GM12872 (cell line): ENCODE results near the gene C10orf90.

Source experiments
- TF ChIP-seq, protein P1 (sequence below): IDR thresholded peaks from 3 replicates; pipeline ENCODE4 v1.5.1; 2011; ENCODE audit warnings: low read depth, mild to moderate bottlenecking, low read length, moderate library complexity; ENCODE audit not compliant: insufficient read depth

C10orf90 gene

DNA sequence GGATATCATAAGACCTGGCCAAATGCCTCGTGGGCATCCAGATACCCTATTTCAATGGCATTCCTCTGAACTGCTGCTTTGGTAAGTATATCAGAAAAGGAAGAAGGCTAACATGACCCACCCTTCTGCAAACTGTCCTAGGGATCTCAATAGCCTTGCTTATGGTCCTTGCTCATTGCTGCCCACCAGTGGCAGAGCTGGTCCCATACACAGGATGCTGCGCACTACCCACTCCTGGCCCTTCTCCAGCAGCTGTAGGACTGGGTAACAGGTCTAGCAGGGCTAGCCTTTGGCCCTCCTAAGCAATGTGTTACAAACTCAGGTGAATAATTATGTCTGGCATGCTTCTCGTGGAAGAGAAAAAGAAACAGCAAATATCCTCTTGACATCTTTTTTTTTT lies 72.5 kb downstream of the C10orf90 start:
- TF ChIP-seq, protein P1, sequence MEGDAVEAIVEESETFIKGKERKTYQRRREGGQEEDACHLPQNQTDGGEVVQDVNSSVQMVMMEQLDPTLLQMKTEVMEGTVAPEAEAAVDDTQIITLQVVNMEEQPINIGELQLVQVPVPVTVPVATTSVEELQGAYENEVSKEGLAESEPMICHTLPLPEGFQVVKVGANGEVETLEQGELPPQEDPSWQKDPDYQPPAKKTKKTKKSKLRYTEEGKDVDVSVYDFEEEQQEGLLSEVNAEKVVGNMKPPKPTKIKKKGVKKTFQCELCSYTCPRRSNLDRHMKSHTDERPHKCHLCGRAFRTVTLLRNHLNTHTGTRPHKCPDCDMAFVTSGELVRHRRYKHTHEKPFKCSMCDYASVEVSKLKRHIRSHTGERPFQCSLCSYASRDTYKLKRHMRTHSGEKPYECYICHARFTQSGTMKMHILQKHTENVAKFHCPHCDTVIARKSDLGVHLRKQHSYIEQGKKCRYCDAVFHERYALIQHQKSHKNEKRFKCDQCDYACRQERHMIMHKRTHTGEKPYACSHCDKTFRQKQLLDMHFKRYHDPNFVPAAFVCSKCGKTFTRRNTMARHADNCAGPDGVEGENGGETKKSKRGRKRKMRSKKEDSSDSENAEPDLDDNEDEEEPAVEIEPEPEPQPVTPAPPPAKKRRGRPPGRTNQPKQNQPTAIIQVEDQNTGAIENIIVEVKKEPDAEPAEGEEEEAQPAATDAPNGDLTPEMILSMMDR: peak; percentile 63

DNA sequence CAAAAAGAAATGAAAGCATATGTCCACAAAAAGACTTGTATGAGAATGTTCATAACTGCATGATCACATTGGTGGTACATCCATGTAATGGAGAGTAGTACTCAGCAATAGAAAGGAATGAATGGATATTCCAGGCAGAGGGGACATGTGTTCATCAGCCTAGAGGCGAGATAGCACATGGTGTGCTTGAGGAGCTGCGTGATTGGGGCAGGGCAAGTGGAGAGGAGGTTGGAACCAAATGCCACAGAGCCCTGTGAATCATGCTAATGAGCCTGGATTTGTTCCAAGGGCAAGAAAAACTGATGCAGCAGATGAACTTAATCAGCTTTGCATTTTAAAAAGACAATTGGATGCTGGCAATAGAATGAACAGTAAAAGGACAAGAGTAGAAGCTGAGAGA lies 73.3 kb downstream of the C10orf90 start:
- TF ChIP-seq, protein P1: no peak

DNA sequence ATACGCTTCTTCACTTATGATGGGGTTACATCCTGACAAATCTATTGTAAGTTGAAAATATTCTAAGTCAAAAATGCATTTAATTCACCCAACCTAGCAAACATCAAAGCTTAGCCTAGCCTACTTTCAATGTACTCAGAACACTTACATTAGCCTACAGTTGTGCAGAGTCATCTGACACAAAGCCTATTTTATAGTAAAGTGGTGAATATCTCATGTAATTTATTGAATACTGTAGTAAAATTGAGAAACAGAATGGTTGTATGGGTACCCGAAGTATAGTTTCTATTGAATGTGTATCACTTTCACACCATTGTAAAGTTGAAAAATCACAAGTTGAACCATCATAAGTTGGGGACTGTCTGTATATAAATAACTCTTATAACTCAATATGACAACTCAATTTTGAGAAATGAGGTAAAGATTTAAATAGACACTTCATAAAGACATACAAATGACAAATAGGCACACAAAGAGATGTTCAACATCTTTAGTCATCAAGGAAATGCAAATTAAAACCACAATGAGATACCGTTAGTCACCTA lies 73.9 kb downstream of the C10orf90 start:
- TF ChIP-seq, protein P1: no peak

DNA sequence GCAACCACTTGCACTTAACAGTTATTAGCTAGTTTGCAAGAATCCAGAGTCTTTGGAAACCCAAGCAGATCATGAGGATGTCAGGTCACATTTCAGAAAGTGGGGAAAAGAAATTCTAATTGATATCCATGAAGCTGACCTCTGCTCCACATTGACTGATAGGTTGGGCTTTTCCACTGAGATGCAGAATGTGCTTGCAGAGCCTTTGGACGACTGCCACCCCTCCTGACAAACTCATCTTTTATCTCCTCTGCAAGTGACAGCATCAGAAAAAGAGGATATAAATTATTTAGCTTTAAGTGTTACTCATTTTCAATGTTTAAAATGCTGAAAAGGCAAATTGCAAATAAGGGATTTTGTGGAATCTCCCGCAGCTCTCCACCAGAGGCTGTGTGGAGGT lies 75.3 kb downstream of the C10orf90 start:
- TF ChIP-seq, protein P1: no peak

DNA sequence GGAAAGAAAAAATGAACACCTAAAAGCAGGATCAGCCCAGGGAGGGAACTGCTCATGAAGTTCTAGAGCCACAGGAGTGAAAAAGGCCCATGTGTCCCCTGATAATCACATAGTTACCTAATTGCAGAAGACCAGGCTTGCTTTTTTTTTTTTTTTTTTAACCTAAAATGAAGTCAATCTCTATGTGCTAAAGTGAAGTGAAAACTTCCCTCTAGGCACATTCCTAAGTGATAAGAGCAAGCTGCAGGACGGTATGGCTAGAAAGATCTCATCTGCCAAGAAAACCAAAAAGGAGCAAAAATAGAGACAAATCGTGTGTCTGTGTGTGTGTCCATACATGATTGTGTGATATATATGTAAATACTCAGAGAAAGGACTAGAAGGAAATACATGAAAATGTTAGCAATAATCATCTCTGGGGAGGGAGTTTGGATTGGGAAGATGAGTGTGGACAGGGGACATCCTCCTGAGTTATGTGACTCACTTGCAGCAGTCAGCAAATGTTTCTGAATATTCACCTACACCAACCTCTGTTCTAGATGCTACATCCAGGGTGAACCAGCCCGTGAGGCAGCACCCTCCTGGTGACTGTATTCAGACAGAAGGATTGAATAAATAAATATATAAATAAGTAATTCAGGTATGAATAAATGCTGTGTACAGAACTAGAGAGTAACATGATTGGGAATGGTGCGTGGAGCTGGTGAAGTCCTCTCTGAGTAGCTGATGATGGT lies 76.4 kb downstream of the C10orf90 start:
- TF ChIP-seq, protein P1: no peak

DNA sequence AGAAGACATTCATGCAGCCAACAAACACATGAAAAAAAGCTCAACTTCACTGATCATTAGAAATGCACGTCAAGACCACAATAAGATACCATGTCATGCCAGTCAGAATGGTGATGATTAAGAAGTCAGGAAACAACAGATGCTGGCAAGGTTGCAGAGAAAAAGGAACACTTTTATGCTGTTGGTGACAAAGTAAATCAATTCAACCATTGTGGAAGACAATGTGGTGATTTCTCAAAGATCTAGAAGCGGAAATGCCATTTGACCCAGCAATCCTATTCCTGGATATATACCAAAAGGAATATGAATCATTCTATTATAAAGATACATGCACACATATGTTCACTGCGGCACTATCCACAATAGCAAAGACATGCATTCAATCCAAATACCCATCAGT lies 77.6 kb downstream of the C10orf90 start:
- TF ChIP-seq, protein P1: no peak

DNA sequence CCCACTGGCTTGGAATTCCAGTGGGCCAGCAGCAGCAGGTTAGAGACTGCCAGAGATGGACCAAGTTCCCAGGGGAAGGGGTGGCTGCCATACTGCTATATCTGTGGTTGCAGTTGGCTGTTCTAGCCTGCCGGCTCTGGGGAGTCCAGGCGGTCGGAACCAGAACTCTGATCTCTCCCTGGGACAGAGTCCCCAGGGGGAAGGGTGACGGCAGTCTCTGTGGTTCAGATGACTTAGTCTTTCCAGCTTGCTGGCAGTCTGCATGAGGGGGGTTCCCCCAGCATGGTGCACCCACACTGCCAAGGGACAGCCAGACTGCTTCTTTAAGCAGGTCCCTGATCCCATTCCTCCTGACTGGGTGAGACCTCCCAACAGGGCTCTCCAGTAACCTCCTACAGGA lies 82.5 kb downstream of the C10orf90 start:
- TF ChIP-seq, protein P1: no peak

DNA sequence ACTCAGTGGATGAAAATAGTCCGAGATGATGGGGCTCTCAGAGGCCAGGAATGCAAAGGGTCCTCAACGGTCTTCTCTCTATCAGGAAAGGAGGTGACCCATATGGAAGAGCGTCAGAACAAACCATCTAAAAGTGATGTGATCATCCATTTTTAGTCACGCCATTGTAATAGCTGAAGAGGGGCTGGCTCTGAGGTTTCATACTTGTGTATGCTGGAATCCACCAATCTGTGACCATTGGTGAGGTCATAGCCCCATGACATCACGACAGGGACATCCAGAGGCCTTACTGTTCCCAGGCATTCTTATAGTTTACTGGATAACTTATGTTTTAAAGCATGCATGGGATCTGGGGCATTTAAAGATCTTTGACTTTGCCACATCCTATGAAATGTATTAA lies 83.6 kb downstream of the C10orf90 start:
- TF ChIP-seq, protein P1: no peak
